ENCODE measurements around the gene TDG.

- no peak for TF ChIP-seq CTCF (optimal IDR thresholded peaks at IDR 0.05 in 1 of 3, IDR thresholded peaks at IDR 0.05 in 1 of 3, conservative IDR thresholded peaks at IDR 0.05 in 1 of 3; ENCODE audit: extremely low read depth in 1 of 3, insufficient read depth in 2 of 3, low read length in 3 of 3)
- no peak for TF ChIP-seq EZH2 (IDR thresholded peaks at IDR 0.05; ENCODE audit: low read length)
Observed at GRCh38 chr12:103966736-103967135, 1.1 kb downstream of the TDG start.

Data from keratinocyte (primary cell).